Subcutaneous abdominal adipose tissue (tissue), 5 donors: Measurements from ENCODE around the gene ITGA3.

Source experiments
- H3K27ac ChIP-seq: one replicate; pipeline ENCODE4 v1.7.0; 2013; ENCODE audit warnings: low read depth, mild to moderate bottlenecking, inconsistent platforms, low read length, moderate library complexity
- H3K27me3 ChIP-seq, 5 donors: one replicate each; pipeline ENCODE4 v1.7.0; 2013; ENCODE audit warnings: low read length in 5 of 5, inconsistent platforms in 1 of 5; ENCODE audit not compliant: control insufficient read depth in 5 of 5, insufficient read depth in 4 of 5
- H3K36me3 ChIP-seq, 5 donors: one replicate each; pipeline ENCODE4 v1.7.0; 2013; ENCODE audit warnings: low read length in 5 of 5; ENCODE audit not compliant: control insufficient read depth in 5 of 5, insufficient read depth in 5 of 5
- H3K4me1 ChIP-seq, 5 donors: one replicate each; pipeline ENCODE4 v1.7.0; 2013; ENCODE audit warnings: low read length in 5 of 5, mild to moderate bottlenecking in 3 of 5, moderate library complexity in 1 of 5; ENCODE audit not compliant: control insufficient read depth in 5 of 5, insufficient read depth in 5 of 5
- H3K4me3 ChIP-seq, 5 donors: one replicate each; pipeline ENCODE4 v1.7.0; 2013; ENCODE audit warnings: low read length in 5 of 5, low read depth in 1 of 5
- H3K9ac ChIP-seq, 5 donors: one replicate each; pipeline ENCODE4 v1.7.0; 2013; ENCODE audit warnings: low read length in 5 of 5, mild to moderate bottlenecking in 4 of 5, moderate library complexity in 3 of 5
- H3K9me3 ChIP-seq, 5 donors: one replicate each; pipeline ENCODE4 v1.7.0; 2013; ENCODE audit warnings: low read length in 5 of 5; ENCODE audit not compliant: control insufficient read depth in 5 of 5
- donor health status: healthy.
- donor health status: healthy.
- donor health status: healthy.
- donor health status: healthy.
- donor health status: healthy.

The ITGA3 gene

DNA sequence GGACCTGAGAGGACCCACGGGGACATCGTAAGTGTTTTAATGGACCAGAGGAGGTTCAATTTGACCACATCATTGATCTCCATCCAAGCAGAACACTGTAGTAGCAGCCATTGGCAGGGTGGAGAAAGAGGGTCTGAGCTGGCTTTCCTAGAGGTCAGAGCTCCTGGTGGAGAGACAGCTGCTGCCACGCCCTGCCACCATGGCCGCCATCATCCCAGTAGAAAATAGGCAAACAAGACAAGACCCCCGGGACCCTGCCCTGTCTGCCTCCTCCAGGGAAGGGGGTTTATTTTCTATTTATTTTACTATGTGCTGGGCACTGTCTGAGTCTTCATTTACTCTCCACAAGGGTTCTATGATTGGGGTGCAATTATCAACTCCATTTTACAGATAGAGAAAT lies 11.4 kb upstream of the ITGA3 start:
- H3K27me3 ChIP-seq = peaks cover 0 to 4% (median 0%) of the 10 kb centered on the region in 5 donors
- H3K27ac ChIP-seq = no peak overlapping the region
- H3K9ac ChIP-seq = no peak overlapping the region
- no peaks in the 10 kb centered on the region for H3K36me3 ChIP-seq
- no peaks in the 10 kb centered on the region for H3K9me3 ChIP-seq
- no peak overlapping the region for H3K4me3 ChIP-seq
- peaks cover 0 to 43% (median 0%) of the 10 kb centered on the region in 5 donors for H3K4me1 ChIP-seq

DNA sequence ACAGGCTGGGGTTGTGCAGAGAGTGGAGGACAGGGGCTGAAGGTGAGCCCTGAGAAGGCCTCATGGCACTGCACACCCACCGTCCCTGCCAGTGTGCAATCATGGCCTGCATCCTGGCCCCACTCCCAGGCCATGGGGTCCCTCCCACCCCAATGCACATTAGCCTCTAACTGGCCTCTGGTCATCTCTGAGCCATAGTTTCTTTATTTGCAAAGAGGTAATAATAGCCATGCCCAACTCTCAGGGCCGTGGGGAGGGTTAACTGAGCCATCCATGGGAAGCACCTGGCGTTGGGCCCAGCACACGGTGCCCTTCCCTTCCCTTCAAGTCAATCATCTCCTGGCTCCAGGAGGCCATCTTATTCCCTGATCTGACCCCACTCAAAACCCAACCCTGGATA lies 10.8 kb upstream of the ITGA3 start:
- H3K27ac ChIP-seq = no peak overlapping the region
- no peak overlapping the region for H3K4me3 ChIP-seq
- H3K4me1 ChIP-seq = peaks cover 0 to 43% (median 0%) of the 10 kb centered on the region in 5 donors

DNA sequence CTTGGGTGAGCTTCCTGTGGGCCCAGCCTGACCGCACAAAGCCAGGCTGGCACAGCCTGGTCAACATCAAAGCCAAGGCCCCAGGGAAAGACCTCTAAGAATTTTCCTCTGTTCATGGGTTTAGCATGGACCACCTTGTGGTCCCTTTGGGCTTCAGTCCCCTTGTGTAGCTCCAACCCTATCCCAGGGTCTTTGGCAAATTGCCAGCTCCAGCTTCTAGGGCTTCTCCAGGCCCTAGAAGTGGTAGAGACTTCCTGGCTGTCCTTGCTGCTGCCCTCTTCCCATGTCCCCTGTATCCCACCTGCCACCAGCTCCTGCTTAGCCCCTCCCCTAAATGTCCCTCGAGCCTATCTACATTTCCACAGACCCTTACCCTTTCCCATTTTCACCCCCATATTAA lies 9.7 kb upstream of the ITGA3 start:
- Histone ChIP-seq H3K9ac (no peak overlapping the region), H3K36me3 (no peaks in the 10 kb centered on the region), H3K4me1 (peaks cover 0 to 46% (median 0%) of the 10 kb centered on the region in 5 donors), H3K9me3 (no peaks in the 10 kb centered on the region), H3K4me3 (no peak overlapping the region), H3K27ac (no peak overlapping the region), H3K27me3 (peaks cover 0 to 4% (median 0%) of the 10 kb centered on the region in 5 donors)

More for the DNA sequence above, 10.8 kb upstream of the ITGA3 start:
- no peak overlapping the region for H3K9ac ChIP-seq
- H3K9me3 ChIP-seq = no peaks in the 10 kb centered on the region
- H3K27me3 ChIP-seq = peaks cover 0 to 4% (median 0%) of the 10 kb centered on the region in 5 donors
- H3K36me3 ChIP-seq = no peaks in the 10 kb centered on the region

DNA sequence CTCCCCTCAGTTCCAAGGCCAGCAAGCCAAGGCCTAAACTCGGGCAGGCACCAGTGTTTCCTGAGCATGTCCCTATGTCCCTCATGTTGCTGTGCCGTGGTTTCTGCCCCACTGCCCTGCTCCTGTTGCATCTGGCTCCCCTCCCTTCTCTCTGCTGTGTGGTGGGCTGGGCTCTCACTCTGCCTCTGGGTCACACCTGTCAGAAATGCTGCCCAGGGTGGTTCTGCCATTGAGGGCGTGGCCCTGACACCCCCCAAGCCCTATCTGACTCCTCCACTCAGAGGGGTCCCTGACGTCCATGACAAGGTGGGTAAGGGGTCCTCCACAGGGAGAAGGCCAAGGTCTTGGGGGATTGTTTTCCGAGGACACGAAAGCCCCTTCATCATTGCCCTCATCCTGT lies 9.2 kb upstream of the ITGA3 start:
- H3K36me3 ChIP-seq = no peaks in the 10 kb centered on the region
- no peak overlapping the region for H3K9ac ChIP-seq
- peaks cover 0 to 46% (median 0%) of the 10 kb centered on the region in 5 donors for H3K4me1 ChIP-seq
- no peak overlapping the region for H3K27ac ChIP-seq
- H3K27me3 ChIP-seq = peaks cover 0 to 8% (median 0%) of the 10 kb centered on the region in 5 donors
- H3K4me3 ChIP-seq = no peak overlapping the region
- no peaks in the 10 kb centered on the region for H3K9me3 ChIP-seq

DNA sequence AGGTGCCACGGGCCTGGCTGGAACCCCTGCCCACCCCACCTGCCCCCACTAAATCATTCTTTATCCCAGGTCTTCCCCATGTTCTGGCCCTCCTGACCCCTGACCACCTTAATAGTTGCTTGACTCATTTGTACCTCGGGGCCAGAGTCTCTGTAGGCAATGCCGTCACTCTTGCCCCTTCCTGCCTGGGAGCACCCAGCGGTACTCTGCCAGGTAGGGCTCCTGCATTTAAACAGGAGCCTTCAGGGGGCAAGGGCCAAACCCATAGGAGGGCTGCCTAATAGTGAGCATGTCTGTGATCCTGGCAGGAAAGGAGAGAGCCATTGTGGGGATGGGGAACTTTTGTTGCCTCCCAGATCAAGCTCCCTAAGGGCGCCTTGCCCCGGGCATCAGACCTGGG lies 8.8 kb upstream of the ITGA3 start:
- H3K27ac ChIP-seq = no peak overlapping the region
- peaks cover 0 to 9% (median 2%) of the 10 kb centered on the region in 5 donors for H3K27me3 ChIP-seq
- peaks cover 0 to 46% (median 0%) of the 10 kb centered on the region in 5 donors for H3K4me1 ChIP-seq
- no peaks in the 10 kb centered on the region for H3K36me3 ChIP-seq
- H3K9ac ChIP-seq = no peak overlapping the region
- no peak overlapping the region for H3K4me3 ChIP-seq
- H3K9me3 ChIP-seq = no peaks in the 10 kb centered on the region

DNA sequence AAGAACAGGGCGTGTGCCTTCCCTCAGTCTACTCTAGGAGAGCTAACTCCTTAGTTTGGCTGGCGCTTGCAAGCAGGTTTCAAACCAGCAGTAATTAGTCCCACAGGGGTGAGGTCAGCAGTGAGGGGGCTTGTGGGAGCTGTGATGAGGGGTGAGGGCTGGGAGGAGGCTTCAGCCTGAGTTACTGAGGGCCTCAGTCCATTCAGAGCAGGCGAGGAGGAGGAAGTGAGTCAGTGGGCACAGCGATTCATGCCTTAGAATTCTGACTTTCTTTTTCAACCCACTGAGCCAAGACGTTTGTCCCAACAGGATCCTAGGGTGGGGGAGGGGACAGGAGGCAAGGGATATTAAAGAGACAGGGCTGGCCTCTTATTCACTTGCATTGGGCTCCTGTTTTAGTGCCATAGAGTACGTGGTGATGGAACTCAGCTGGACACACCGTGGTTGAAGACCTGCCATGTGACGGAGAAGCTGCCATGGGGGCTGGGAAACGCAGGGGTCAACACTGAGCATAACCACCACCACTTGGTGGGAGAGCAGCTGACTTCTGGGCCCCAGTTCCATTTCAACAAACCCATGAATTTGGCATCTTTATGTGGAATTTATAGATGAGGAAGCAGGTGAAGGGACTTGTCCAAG lies 8.3 kb upstream of the ITGA3 start:
- peaks cover 0 to 9% (median 3%) of the 10 kb centered on the region in 5 donors for H3K27me3 ChIP-seq
- no peak overlapping the region for H3K9ac ChIP-seq
- no peaks in the 10 kb centered on the region for H3K36me3 ChIP-seq
- H3K9me3 ChIP-seq = no peaks in the 10 kb centered on the region
- no peak overlapping the region for H3K27ac ChIP-seq
- peaks cover 0 to 46% (median 0%) of the 10 kb centered on the region in 5 donors for H3K4me1 ChIP-seq
- no peak overlapping the region for H3K4me3 ChIP-seq

DNA sequence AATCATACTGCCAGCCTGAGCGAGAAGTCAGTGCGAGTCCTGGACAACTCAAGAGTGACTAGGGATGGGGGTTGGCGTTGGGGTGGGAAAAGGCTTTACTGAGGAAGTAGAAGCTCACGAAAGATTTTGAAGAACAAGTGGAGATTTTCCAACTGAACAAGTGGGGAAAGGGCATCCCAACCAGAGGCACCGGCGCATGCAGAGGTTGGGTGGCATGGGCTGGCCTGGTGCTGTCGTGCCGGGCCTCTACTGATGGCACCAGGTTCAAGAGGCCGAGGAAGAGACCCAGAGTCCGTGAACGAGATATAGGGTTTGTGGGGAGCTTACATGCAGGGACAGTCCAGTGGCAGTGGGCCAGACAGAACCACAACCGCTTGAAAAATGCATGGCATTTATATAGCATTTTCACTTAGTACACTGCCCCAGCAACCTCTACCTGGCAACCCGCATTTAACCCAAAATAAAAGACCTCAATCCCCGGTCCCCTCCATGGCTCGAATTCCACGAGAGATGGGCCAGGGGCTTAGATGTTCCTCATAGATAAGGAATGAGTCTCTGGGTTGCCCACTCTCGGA lies 7.7 kb upstream of the ITGA3 start:
- Histone ChIP-seq H3K27me3 (peaks cover 4 to 10% (median 5%) of the 10 kb centered on the region in 5 donors), H3K27ac (no peak overlapping the region), H3K4me3 (no peak overlapping the region), H3K36me3 (no peaks in the 10 kb centered on the region), H3K9me3 (no peaks in the 10 kb centered on the region), H3K9ac (no peak overlapping the region), H3K4me1 (peaks cover 0 to 46% (median 0%) of the 10 kb centered on the region in 5 donors)

DNA sequence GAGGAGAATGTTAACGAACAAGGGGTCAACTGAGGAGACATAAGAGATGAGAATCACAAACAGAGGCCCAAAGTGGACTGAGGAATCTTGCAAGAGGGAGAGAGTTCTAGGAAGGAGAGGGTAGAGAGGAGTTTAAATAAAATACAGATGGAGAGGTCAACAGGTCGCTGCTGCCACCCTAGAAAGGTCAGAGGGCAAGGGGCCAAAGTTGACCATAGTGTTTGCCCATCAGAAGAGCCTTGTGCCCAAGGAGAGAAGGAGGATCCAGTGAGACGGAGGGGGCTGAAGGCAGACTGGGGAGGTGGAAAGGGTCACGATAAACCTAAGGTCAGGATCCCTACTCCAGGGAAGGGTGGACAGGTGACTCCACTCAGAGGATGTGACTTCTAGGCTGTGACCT lies 6.9 kb upstream of the ITGA3 start:
- H3K27ac ChIP-seq = no peak overlapping the region
- H3K36me3 ChIP-seq = no peaks in the 10 kb centered on the region
- H3K4me1 ChIP-seq = peaks cover 0 to 45% (median 0%) of the 10 kb centered on the region in 5 donors
- H3K4me3 ChIP-seq = no peak overlapping the region
- H3K9ac ChIP-seq = no peak overlapping the region
- H3K27me3 ChIP-seq = peaks cover 0 to 17% (median 6%) of the 10 kb centered on the region in 5 donors
- H3K9me3 ChIP-seq = no peaks in the 10 kb centered on the region

DNA sequence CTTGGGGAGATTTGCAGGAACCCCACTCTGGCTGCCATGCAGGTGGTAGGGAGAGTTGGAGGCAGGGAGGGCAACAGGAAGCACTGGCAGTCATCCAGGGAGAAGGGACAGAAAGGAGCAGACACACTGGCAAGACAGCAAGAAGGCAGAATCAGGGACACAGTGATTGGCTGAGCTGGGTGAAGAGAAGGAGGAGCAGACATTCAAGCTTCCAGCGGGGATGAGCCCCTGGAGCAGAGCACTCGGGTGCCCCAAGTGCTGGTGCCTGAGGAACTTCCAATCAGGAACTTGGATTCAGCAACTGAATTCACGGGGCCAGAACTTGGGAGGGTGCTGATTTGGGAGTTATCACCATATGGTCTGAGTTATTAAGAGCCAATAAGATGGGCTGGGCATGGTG lies 6.3 kb upstream of the ITGA3 start:
- Histone ChIP-seq H3K27me3 (peaks cover 0 to 18% (median 6%) of the 10 kb centered on the region in 5 donors), H3K27ac (no peak overlapping the region), H3K9me3 (no peaks in the 10 kb centered on the region), H3K4me1 (peaks cover 0 to 38% (median 0%) of the 10 kb centered on the region in 5 donors), H3K9ac (no peak overlapping the region), H3K4me3 (no peak overlapping the region), H3K36me3 (no peaks in the 10 kb centered on the region)

DNA sequence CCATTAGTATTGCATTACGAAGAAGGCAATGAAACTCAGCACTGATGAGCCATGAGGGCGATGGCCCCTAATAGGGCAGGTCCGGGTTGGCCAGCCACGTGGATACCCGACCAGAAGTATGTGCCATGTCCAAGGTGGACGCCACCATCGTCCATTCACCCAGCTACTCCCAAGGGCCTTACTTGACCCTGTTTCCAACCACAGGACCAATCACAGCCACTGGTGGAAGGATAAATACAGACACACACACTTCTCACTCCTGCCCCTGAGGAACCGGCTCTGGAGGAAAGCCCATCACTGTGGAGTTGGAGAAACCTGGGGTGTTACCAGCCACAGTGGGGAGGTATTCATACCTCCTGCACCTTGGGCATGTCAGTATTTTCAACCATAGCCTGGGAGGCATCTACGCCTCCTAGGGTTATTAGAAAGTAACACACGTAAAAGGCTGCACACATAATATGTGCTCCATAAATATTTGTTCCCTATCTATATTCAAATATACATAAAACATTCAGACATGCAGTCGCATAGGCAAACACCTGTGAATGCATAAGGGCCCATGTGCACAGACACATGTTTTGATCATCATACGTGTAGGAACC lies 5.4 kb upstream of the ITGA3 start:
- peaks cover 0 to 25% (median 12%) of the 10 kb centered on the region in 5 donors for H3K27me3 ChIP-seq
- no peak overlapping the region for H3K27ac ChIP-seq
- peaks cover 3 to 37% (median 8%) of the 10 kb centered on the region in 5 donors for H3K4me1 ChIP-seq
- H3K4me3 ChIP-seq = no peak overlapping the region
- no peaks in the 10 kb centered on the region for H3K9me3 ChIP-seq
- no peak overlapping the region for H3K9ac ChIP-seq
- no peaks in the 10 kb centered on the region for H3K36me3 ChIP-seq
